Measurements from ENCODE around the gene MROH9.

- no peak for TF ChIP-seq POLR2AphosphoS5 (IDR thresholded peaks at IDR 0.05; ENCODE audit: low read depth, low read length)
- TF ChIP-seq CTCF (IDR thresholded peaks at IDR 0.05): no peak
- TF ChIP-seq SIN3A (IDR thresholded peaks at IDR 0.05; ENCODE audit: borderline replicate concordance, insufficient read depth, low read depth, low read length): no peak
- TF ChIP-seq REST (IDR thresholded peaks at IDR 0.05; ENCODE audit: insufficient read depth in 1 of 2, low read depth in 2 of 2, low read length in 1 of 2): no peak
- no peak for TF ChIP-seq TCF7L2 (IDR thresholded peaks at IDR 0.05; ENCODE audit: low read depth, low read length)
Measured at GRCh38 chr1:170908942-170909341, 26.4 kb upstream of the MROH9 start.

Measured in Panc1 (cell line).